IMR-90 (cell line): ENCODE results near the gene ZCCHC14.

Experiments
- BHLHE40 ChIP-seq: fragments of 150-350 bp; IDR thresholded peaks from 2 replicates; pipeline ENCODE4 v1.6.1; 2016; ENCODE audit warnings: mild to moderate bottlenecking, low read depth, low read length
- CHD1 ChIP-seq: IDR thresholded peaks from 2 replicates; pipeline ENCODE4 v1.6.1; 2012; ENCODE audit warnings: low read depth, low read length, improper control_type of control experiment
- MXI1 ChIP-seq: IDR thresholded peaks from 2 replicates; pipeline ENCODE4 v1.6.1; 2012; ENCODE audit warnings: low read depth, mild to moderate bottlenecking, low read length, moderate library complexity, borderline replicate concordance
- POLR2A ChIP-seq: IDR thresholded peaks from 2 replicates; pipeline ENCODE4 v1.6.1; 2012; ENCODE audit warnings: mild to moderate bottlenecking, low read depth, low read length
- RAD21 ChIP-seq: IDR thresholded peaks from 2 replicates; pipeline ENCODE4 v1.6.1; 2012; ENCODE audit warnings: low read length, improper control_type of control experiment
- RFX5 ChIP-seq: IDR thresholded peaks from 2 replicates; pipeline ENCODE4 v1.8.0; 2012; ENCODE audit warnings: low read depth, mild to moderate bottlenecking, low read length, moderate library complexity
- SMC3 ChIP-seq: fragments of 150-350 bp; IDR thresholded peaks from 2 replicates; pipeline ENCODE4 v1.6.1; 2016; ENCODE audit warnings: low read depth, mild to moderate bottlenecking, antibody characterized with exemption, low read length, moderate library complexity
- TF ChIP-seq, protein P1 (sequence below): fragments of 150-350 bp; IDR thresholded peaks from 2 replicates; pipeline ENCODE4 v1.6.1; 2016; ENCODE audit warnings: low read depth, mild to moderate bottlenecking, low read length, moderate library complexity, borderline replicate concordance
- TF ChIP-seq, protein P2 (sequence below): conservative IDR thresholded peaks from 2 replicates; pipeline ENCODE4 v1.5.1; 2012; ENCODE audit warnings: mild to moderate bottlenecking, low read depth, low read length, improper control_type of control experiment

DNA sequence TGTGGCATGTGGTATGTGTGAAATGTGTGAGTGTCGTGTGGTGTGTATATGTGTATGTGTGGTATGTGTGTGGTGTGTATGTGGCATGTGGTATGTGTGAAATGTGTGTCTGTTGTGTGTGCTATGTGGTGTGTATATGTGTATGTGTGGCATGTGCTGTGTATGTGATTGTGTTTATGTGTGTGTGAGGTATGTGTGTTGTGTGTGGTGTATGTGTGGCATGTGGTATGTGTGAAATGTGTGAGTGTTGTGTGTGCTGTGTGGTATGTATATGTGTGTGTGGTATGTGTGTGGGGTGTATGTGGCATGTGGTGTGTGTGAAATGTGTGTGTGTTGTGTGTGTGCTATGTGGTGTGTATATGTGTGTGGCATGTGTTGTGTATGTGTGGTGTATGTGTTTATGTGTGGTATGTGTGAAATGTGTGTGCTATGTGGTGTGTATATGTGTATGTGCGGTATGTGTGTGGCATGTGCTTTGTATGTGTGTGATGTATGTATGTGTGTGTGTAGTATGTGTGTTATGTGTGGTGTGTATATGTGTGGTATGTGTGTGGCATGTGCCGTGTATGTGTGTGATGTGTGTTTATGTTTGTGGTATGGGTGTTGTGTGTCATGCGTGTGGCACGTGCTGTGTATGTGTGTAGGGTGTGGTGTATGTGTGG is 9.6 kb upstream of the ZCCHC14 start:
- no peak for TF ChIP-seq POLR2A
- TF ChIP-seq SMC3 = no peak
- TF ChIP-seq, protein P1, sequence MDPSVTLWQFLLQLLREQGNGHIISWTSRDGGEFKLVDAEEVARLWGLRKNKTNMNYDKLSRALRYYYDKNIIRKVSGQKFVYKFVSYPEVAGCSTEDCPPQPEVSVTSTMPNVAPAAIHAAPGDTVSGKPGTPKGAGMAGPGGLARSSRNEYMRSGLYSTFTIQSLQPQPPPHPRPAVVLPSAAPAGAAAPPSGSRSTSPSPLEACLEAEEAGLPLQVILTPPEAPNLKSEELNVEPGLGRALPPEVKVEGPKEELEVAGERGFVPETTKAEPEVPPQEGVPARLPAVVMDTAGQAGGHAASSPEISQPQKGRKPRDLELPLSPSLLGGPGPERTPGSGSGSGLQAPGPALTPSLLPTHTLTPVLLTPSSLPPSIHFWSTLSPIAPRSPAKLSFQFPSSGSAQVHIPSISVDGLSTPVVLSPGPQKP = no peak
- TF ChIP-seq, protein P2, sequence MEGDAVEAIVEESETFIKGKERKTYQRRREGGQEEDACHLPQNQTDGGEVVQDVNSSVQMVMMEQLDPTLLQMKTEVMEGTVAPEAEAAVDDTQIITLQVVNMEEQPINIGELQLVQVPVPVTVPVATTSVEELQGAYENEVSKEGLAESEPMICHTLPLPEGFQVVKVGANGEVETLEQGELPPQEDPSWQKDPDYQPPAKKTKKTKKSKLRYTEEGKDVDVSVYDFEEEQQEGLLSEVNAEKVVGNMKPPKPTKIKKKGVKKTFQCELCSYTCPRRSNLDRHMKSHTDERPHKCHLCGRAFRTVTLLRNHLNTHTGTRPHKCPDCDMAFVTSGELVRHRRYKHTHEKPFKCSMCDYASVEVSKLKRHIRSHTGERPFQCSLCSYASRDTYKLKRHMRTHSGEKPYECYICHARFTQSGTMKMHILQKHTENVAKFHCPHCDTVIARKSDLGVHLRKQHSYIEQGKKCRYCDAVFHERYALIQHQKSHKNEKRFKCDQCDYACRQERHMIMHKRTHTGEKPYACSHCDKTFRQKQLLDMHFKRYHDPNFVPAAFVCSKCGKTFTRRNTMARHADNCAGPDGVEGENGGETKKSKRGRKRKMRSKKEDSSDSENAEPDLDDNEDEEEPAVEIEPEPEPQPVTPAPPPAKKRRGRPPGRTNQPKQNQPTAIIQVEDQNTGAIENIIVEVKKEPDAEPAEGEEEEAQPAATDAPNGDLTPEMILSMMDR = no peak
- TF ChIP-seq RAD21 = no peak
- no peak for TF ChIP-seq RFX5
- no peak for TF ChIP-seq BHLHE40
- no peak for TF ChIP-seq MXI1
- no peak for TF ChIP-seq CHD1
